Esophagus squamous epithelium (tissue), 4 donors: ENCODE data around the gene TPGS2.

Source experiments
- POLR2A ChIP-seq, 4 donors: fragments of 450-650 bp; IDR thresholded peaks; one replicate each; pipeline ENCODE4 v1.6.1; 2017; ENCODE audit warnings: antibody characterized with exemption in 4 of 4, mild to moderate bottlenecking in 4 of 4, moderate library complexity in 3 of 4
- TF ChIP-seq, protein P1 (sequence below), 6 experiments: fragments of 450-650 bp in 4 of 6; fragments of 200-600 bp in 2 of 6; sonication (generic) in 2 of 6; IDR thresholded peaks; one replicate each; pipeline ENCODE4 v1.5.1; 2016 to 2019; ENCODE audit warnings: antibody characterized with exemption in 6 of 6, mild to moderate bottlenecking in 4 of 6, moderate library complexity in 4 of 6

GRCh38 chr18:36843199-36843598, 14.4 kb upstream of the TPGS2 start:
- TF ChIP-seq, protein P1, sequence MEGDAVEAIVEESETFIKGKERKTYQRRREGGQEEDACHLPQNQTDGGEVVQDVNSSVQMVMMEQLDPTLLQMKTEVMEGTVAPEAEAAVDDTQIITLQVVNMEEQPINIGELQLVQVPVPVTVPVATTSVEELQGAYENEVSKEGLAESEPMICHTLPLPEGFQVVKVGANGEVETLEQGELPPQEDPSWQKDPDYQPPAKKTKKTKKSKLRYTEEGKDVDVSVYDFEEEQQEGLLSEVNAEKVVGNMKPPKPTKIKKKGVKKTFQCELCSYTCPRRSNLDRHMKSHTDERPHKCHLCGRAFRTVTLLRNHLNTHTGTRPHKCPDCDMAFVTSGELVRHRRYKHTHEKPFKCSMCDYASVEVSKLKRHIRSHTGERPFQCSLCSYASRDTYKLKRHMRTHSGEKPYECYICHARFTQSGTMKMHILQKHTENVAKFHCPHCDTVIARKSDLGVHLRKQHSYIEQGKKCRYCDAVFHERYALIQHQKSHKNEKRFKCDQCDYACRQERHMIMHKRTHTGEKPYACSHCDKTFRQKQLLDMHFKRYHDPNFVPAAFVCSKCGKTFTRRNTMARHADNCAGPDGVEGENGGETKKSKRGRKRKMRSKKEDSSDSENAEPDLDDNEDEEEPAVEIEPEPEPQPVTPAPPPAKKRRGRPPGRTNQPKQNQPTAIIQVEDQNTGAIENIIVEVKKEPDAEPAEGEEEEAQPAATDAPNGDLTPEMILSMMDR (IDR thresholded peaks at IDR 0.05), result no peak
- no peak for TF ChIP-seq POLR2A (IDR thresholded peaks at IDR 0.05)
